Muscle layer of colon (tissue), 2 donors: ENCODE results near the gene TSBP1.

Experiments
- H3K27ac ChIP-seq: one replicate; pipeline ENCODE4 v1.7.0; 2013; ENCODE audit warnings: low read depth, mild to moderate bottlenecking, low read length, moderate library complexity
- H3K27me3 ChIP-seq, 2 donors: one replicate each; pipeline ENCODE4 v1.7.0; 2013; ENCODE audit warnings: low read length in 2 of 2, mild to moderate bottlenecking in 2 of 2; ENCODE audit not compliant: insufficient read depth in 2 of 2, control insufficient read depth in 1 of 2
- H3K36me3 ChIP-seq: one replicate; pipeline ENCODE4 v1.7.0; 2013; ENCODE audit warnings: mild to moderate bottlenecking, low read length; ENCODE audit not compliant: insufficient read depth
- H3K4me1 ChIP-seq: one replicate; pipeline ENCODE4 v1.7.0; 2013; ENCODE audit warnings: mild to moderate bottlenecking, low read length; ENCODE audit not compliant: insufficient read depth
- H3K4me3 ChIP-seq, 2 donors: one replicate each; pipeline ENCODE4 v1.7.0; 2013; ENCODE audit warnings: low read length in 2 of 2, low read depth in 1 of 2, mild to moderate bottlenecking in 1 of 2, moderate library complexity in 1 of 2
- H3K9ac ChIP-seq: one replicate; pipeline ENCODE4 v1.7.0; 2013; ENCODE audit warnings: low read length
- H3K9me3 ChIP-seq: one replicate; pipeline ENCODE4 v1.7.0; 2013; ENCODE audit warnings: mild to moderate bottlenecking, low read length
- donor health status: abdominal sarcoma.
- donor health status: Adenocarcinoma of cecum.

The TSBP1 gene

GRCh38 chr6:32401284-32401963 is 29.7 kb upstream of the TSBP1 start:
- no peak overlapping the region for H3K27ac ChIP-seq
- no peak overlapping the region for H3K9ac ChIP-seq
- H3K36me3 ChIP-seq: no peaks in the 10 kb centered on the region
- peaks cover 4 to 17% of the 10 kb centered on the region in 2 donors for H3K27me3 ChIP-seq
- no peaks in the 10 kb centered on the region for H3K4me1 ChIP-seq
- no peaks in the 10 kb centered on the region for H3K9me3 ChIP-seq
- no peak overlapping the region for H3K4me3 ChIP-seq

DNA sequence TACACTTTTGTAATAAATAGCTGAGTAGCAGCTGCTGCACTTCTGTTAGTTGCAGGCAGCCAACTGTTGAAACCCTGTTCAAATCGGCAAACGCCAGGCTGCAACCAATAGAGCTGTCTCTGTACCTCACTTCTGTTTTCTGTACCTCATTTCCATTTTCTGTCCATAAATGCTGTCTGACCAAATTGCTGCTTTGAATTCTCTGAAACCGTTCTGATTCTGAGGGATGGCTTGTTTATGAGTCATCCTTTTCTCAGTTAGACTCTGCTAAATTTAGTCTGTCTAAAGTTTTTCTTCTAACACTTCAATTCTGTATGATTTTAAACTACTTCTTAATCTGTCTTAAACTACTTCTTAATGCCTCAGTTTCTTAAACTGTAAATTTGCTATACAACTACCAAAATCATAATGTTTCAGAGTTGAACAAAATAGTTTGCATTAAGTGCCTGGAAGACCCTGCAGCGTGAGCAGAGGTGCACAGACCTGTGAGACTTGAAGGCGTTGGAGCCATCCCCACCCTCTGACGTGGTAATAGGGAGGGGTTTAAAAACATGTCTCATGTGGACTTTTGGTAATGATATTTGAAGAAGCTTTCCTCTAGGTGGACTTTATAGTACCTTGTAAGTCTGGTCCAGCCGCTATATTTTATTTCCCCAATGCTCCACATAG is 25.7 kb upstream of the TSBP1 start:
- no peak overlapping the region for H3K4me3 ChIP-seq
- H3K27me3 ChIP-seq: no peaks in the 10 kb centered on the region
- no peak overlapping the region for H3K9ac ChIP-seq
- H3K9me3 ChIP-seq: no peaks in the 10 kb centered on the region
- no peaks in the 10 kb centered on the region for H3K4me1 ChIP-seq
- H3K36me3 ChIP-seq: no peaks in the 10 kb centered on the region
- H3K27ac ChIP-seq: no peak overlapping the region

DNA sequence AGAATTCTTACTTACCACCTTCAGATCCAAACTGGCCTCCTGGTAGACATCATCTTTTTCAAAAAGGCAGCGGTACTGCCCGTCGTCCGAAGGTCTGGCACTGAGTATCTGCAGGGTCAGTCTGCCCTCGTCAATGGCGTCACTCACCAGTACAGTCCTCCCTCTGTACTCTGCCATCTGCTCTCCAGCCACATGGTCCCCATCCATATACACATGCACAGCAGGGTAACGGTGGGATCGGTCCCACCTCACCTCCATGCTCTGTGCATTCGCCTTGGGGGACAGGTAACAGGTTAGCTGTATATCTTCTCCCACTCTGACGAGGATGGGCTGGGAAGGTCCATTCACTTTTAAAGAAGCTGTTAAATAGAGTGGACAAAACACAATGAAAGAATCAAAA is 24.3 kb upstream of the TSBP1 start:
- Histone ChIP-seq H3K4me1 (no peaks in the 10 kb centered on the region), H3K9ac (no peak overlapping the region), H3K36me3 (no peaks in the 10 kb centered on the region), H3K9me3 (no peaks in the 10 kb centered on the region), H3K4me3 (no peak overlapping the region), H3K27ac (no peak overlapping the region), H3K27me3 (no peaks in the 10 kb centered on the region)

DNA sequence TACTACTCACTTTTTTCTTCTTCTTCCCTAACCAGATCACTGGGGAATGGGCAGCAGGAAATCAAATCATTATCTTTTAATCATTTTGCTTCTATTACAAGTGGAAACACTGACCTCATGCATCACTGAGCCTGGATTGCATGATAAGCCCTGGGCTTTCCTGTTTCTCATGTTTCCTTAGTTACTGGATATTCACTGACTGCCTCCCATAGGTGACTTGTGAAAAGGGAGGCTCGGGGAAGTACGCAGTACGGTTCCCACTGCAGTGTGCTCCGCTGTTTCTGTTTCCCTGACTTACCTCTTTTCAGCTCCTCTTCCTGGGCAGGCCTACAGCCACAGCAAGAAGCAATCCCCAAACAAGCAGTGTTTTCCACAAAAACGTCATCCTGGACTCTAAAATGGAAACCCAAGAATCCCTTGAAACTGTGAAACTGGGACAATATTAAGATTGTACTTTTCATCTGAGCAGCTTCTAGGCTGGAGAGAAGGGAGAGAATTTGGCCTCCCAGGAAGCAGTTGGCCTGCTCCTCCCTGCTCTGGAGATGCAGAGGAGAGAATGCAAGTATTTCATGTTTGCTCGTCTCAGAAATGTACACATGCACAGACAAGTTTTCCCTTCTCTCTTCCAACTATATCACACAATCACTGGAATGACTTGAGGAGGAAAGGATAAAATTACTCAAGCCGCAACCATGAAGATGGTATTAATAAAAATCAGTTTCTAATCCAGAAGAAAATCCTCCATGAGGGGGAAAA is 22.1 kb upstream of the TSBP1 start:
- Histone ChIP-seq H3K27ac (no peak overlapping the region), H3K27me3 (no peaks in the 10 kb centered on the region)

GRCh38 chr6:32391505-32391904 is 19.8 kb upstream of the TSBP1 start:
- Histone ChIP-seq H3K9ac (no peak overlapping the region), H3K36me3 (no peaks in the 10 kb centered on the region), H3K4me1 (no peaks in the 10 kb centered on the region), H3K27ac (no peak overlapping the region), H3K4me3 (no peak overlapping the region), H3K9me3 (no peaks in the 10 kb centered on the region), H3K27me3 (no peaks in the 10 kb centered on the region)

More for the DNA sequence above, 22.1 kb upstream of the TSBP1 start:
- Histone ChIP-seq H3K36me3 (no peaks in the 10 kb centered on the region), H3K4me1 (no peaks in the 10 kb centered on the region), H3K4me3 (no peak overlapping the region), H3K9ac (no peak overlapping the region), H3K9me3 (no peaks in the 10 kb centered on the region)

- H3K27ac ChIP-seq: no peak overlapping the region
- no peaks in the 10 kb centered on the region for H3K9me3 ChIP-seq
- H3K36me3 ChIP-seq: no peaks in the 10 kb centered on the region
- H3K9ac ChIP-seq: no peak overlapping the region
- H3K4me3 ChIP-seq: no peak overlapping the region
- H3K4me1 ChIP-seq: no peaks in the 10 kb centered on the region
- no peaks in the 10 kb centered on the region for H3K27me3 ChIP-seq
These were observed 16.1 kb upstream of the TSBP1 start for GRCh38 chr6:32387589-32388340.

DNA sequence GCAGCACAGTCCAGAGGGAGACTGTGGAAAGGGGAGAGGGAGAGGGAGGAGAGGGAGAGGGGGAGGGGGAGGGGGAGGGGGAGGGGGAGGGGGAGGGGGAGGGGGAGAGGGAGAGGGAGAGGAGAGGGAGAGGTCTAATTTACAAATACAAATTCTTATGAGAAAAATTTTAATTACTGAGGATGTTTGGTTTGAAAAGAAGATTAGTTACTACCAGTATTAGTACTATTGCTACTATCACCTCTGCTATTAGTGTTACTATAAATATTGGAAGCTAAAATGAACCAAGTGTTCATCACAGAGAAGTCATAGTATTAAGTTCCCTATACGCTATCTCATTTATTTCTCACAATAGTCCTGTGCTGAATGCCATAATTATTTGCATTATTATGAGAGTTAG is 14.3 kb upstream of the TSBP1 start:
- Histone ChIP-seq H3K9me3 (no peaks in the 10 kb centered on the region), H3K27me3 (no peaks in the 10 kb centered on the region), H3K27ac (no peak overlapping the region), H3K36me3 (no peaks in the 10 kb centered on the region), H3K9ac (no peak overlapping the region), H3K4me1 (no peaks in the 10 kb centered on the region), H3K4me3 (no peak overlapping the region)

DNA sequence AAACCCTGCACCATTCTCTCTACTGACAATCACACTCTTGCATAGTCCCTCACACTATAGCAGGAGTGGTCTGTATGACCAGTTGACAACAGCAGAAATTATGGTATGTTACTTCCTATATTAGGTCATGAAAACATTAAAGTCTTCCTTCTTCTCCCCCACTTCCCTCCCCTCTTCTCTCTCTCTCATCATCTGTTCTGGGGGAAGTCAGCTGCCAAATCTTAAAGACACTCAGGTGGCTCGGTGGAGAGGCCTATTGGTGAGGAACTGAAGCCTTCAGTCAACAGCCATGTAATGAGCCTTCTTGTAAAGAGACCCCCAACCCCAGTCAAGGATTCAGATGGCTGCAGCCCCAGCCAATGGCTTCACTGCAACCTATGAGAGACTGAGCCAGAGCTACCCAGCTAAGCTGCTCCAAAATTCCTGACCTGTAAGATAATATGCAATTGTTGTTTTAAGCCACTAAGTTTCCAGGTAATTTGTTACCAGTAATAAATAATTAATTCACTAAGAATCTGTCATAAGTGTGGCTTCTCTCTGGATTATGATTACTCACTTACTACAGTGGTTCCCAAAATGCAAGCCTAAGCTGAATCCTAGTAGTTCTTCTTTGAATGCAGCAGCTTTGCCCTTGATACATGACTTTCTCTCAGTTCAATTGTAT is 11.2 kb upstream of the TSBP1 start:
- H3K4me3 ChIP-seq: no peak overlapping the region
- H3K27ac ChIP-seq: no peak overlapping the region
- H3K4me1 ChIP-seq: no peaks in the 10 kb centered on the region
- no peak overlapping the region for H3K9ac ChIP-seq
- no peaks in the 10 kb centered on the region for H3K9me3 ChIP-seq
- H3K36me3 ChIP-seq: no peaks in the 10 kb centered on the region
- no peaks in the 10 kb centered on the region for H3K27me3 ChIP-seq

DNA sequence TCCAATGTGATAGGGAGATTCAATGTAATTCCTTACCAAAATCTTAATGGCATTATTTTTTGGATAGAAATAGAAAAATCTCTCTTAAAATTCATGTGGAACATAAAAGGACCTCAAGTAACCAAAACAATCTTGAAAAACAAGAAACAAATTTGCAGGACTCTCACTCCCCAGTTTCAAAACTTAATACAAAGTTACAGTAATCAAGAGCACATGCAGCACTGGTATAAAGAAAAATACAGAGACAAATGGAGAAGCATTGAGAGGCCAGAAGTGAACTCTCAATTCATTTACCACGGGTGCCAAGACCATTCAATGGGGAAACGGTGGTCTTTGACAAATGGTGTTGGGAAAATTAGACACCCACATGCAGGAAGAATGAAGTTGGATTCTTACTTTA is 7.8 kb upstream of the TSBP1 start:
- no peaks in the 10 kb centered on the region for H3K9me3 ChIP-seq
- no peaks in the 10 kb centered on the region for H3K36me3 ChIP-seq
- H3K4me3 ChIP-seq: no peak overlapping the region
- H3K27ac ChIP-seq: no peak overlapping the region
- H3K9ac ChIP-seq: no peak overlapping the region
- H3K4me1 ChIP-seq: no peaks in the 10 kb centered on the region
- no peaks in the 10 kb centered on the region for H3K27me3 ChIP-seq

- Histone ChIP-seq H3K4me3 (no peak overlapping the region), H3K9ac (no peak overlapping the region), H3K9me3 (no peaks in the 10 kb centered on the region), H3K36me3 (no peaks in the 10 kb centered on the region), H3K27ac (no peak overlapping the region), H3K27me3 (no peaks in the 10 kb centered on the region), H3K4me1 (no peaks in the 10 kb centered on the region)
These were observed 4.2 kb upstream of the TSBP1 start for GRCh38 chr6:32375739-32376529.
